DND-41 (cell line): ENCODE data around the gene AADAT.

ENCODE experiments used
- ATAC-seq: fragments of 200-7000 bp; cut with Tn5 transposase; 3 replicates; pipeline ENCODE4 v1.9.1; 2021; ENCODE audit warnings: low read depth; ENCODE audit not compliant: insufficient read depth
- DNase-seq: peaks from one replicate; pipeline ENCODE4 v3.0.0-alpha.2; 2020
- H2AFZ ChIP-seq: 2 replicates; pipeline ENCODE4 v1.6.0; 2012; ENCODE audit warnings: low read depth, low read length
- H3K27ac ChIP-seq: 2 replicates; pipeline ENCODE4 v1.5.1; 2012; ENCODE audit warnings: low read length, inconsistent platforms
- H3K27me3 ChIP-seq: fragments of 200-600 bp; sonication (generic); 2 replicates; pipeline ENCODE4 v1.6.0; 2012; ENCODE audit warnings: low read length, mild to moderate bottlenecking, inconsistent platforms; ENCODE audit not compliant: insufficient read depth, poor library complexity
- H3K36me3 ChIP-seq: 2 replicates; pipeline ENCODE4 v1.5.1; 2012; ENCODE audit warnings: low read length, inconsistent platforms; ENCODE audit not compliant: insufficient read depth
- H3K4me1 ChIP-seq: 2 replicates; pipeline ENCODE4 v1.5.1; 2012; ENCODE audit warnings: mild to moderate bottlenecking, low read length; ENCODE audit not compliant: insufficient read depth
- H3K4me2 ChIP-seq: 2 replicates; pipeline ENCODE4 v1.6.0; 2012; ENCODE audit warnings: mild to moderate bottlenecking, moderate library complexity, low read length, inconsistent platforms; ENCODE audit not compliant: insufficient read depth
- H3K4me3 ChIP-seq, 2 experiments: fragments of 200-600 bp in 1 of 2; shearing (Covaris generic) in 1 of 2; 2 replicates each; pipeline ENCODE4 v1.5.1; 2012 to 2016; ENCODE audit warnings: inconsistent platforms in 2 of 2, low read length in 2 of 2, mild to moderate bottlenecking in 2 of 2, low read depth in 1 of 2, moderate library complexity in 1 of 2
- H3K79me2 ChIP-seq: 2 replicates; pipeline ENCODE4 v1.6.0; 2012; ENCODE audit warnings: low read length, inconsistent platforms; ENCODE audit not compliant: insufficient read depth
- H3K9ac ChIP-seq: 2 replicates; pipeline ENCODE4 v1.6.0; 2012; ENCODE audit warnings: low read depth, mild to moderate bottlenecking, inconsistent platforms, low read length, moderate library complexity
- H3K9me3 ChIP-seq: 2 replicates; pipeline ENCODE4 v1.5.1; 2012; ENCODE audit warnings: low read length, moderate library complexity, mild to moderate bottlenecking, inconsistent platforms; ENCODE audit not compliant: insufficient read depth, severe bottlenecking
- H4K20me1 ChIP-seq: 2 replicates; pipeline ENCODE4 v1.6.0; 2012; ENCODE audit warnings: low read length; ENCODE audit not compliant: insufficient read depth
- EZH2 ChIP-seq: IDR thresholded peaks from 3 replicates; pipeline ENCODE4 v1.6.1; 2012; ENCODE audit warnings: borderline replicate concordance, low read depth, mild to moderate bottlenecking, moderate library complexity, low read length, inconsistent platforms; ENCODE audit not compliant: severe bottlenecking
- TF ChIP-seq, protein P1 (sequence below): IDR thresholded peaks from 2 replicates; pipeline ENCODE4 v1.5.1; 2012; ENCODE audit warnings: borderline replicate concordance, low read length, moderate library complexity, mild to moderate bottlenecking; ENCODE audit not compliant: poor library complexity, severe bottlenecking; ENCODE audit errors: extremely low read depth

AADAT gene

GRCh38 chr4:170090352-170091052, 746 bp upstream of the AADAT start:
- no peaks in the 10 kb centered on the region for H3K27me3 ChIP-seq
- H2AFZ ChIP-seq: no peak overlapping the region
- H3K9me3 ChIP-seq: no peaks in the 10 kb centered on the region
- DNase-seq (no peak), ATAC-seq (no peak)
- H3K79me2 ChIP-seq: no peaks in the 10 kb centered on the region
- no peaks in the 10 kb centered on the region for H3K4me1 ChIP-seq
- TF ChIP-seq, protein P1, sequence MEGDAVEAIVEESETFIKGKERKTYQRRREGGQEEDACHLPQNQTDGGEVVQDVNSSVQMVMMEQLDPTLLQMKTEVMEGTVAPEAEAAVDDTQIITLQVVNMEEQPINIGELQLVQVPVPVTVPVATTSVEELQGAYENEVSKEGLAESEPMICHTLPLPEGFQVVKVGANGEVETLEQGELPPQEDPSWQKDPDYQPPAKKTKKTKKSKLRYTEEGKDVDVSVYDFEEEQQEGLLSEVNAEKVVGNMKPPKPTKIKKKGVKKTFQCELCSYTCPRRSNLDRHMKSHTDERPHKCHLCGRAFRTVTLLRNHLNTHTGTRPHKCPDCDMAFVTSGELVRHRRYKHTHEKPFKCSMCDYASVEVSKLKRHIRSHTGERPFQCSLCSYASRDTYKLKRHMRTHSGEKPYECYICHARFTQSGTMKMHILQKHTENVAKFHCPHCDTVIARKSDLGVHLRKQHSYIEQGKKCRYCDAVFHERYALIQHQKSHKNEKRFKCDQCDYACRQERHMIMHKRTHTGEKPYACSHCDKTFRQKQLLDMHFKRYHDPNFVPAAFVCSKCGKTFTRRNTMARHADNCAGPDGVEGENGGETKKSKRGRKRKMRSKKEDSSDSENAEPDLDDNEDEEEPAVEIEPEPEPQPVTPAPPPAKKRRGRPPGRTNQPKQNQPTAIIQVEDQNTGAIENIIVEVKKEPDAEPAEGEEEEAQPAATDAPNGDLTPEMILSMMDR: no peak
- TF ChIP-seq EZH2: no peak
- H3K4me2 ChIP-seq: no peak overlapping the region
- H3K27ac ChIP-seq: no peak overlapping the region
- H3K9ac ChIP-seq: no peak overlapping the region
- H3K36me3 ChIP-seq: no peaks in the 10 kb centered on the region
- H3K4me3 ChIP-seq: no peak overlapping the region
- H4K20me1 ChIP-seq: no peaks in the 10 kb centered on the region

DNA sequence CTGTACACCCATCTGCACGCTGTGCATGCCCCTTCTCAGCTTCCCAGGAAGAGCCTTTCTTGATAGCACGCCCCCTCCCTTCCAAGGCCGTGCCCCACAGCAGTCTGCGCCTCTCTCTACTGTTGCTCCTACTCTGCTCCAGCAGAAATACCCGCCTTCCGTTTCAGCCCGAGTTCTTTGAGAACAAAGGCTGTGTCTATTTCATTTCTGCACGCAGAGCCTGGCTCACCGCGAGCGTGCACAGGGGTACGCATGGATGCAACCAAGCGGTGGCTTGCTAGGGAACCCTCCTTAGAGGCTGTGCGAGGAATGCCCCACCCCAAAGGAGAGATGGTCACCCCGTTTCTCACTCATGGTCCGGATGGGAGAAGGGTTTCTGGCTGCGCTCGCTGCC, 485 bp downstream of the AADAT start:
- Histone ChIP-seq H3K27me3 (no peaks in the 10 kb centered on the region), H3K36me3 (no peaks in the 10 kb centered on the region), H3K79me2 (no peaks in the 10 kb centered on the region), H3K9ac (no peak overlapping the region), H4K20me1 (no peaks in the 10 kb centered on the region), H3K4me1 (no peaks in the 10 kb centered on the region), H3K27ac (no peak overlapping the region), H3K4me3 (no peak overlapping the region), H2AFZ (no peak overlapping the region), H3K9me3 (no peaks in the 10 kb centered on the region), H3K4me2 (no peak overlapping the region)
- DNase-seq (no peak), ATAC-seq (no peak)
- no peak for TF ChIP-seq EZH2
- TF ChIP-seq, protein P1: no peak

GRCh38 chr4:170088716-170089115, 1.0 kb downstream of the AADAT start:
- H3K9me3 ChIP-seq: no peaks in the 10 kb centered on the region
- no peaks in the 10 kb centered on the region for H3K27me3 ChIP-seq
- H3K9ac ChIP-seq: no peak overlapping the region
- no peaks in the 10 kb centered on the region for H3K36me3 ChIP-seq
- no peak for DNase-seq
- TF ChIP-seq EZH2: no peak
- TF ChIP-seq, protein P1: no peak
- no peak overlapping the region for H3K27ac ChIP-seq
- H3K4me1 ChIP-seq: no peaks in the 10 kb centered on the region
- ATAC-seq: no peak
- H2AFZ ChIP-seq: no peak overlapping the region
- H3K4me3 ChIP-seq: no peak overlapping the region
- H4K20me1 ChIP-seq: no peaks in the 10 kb centered on the region
- H3K4me2 ChIP-seq: no peak overlapping the region
- no peaks in the 10 kb centered on the region for H3K79me2 ChIP-seq

- H3K4me2 ChIP-seq: no peak overlapping the region
- no peaks in the 10 kb centered on the region for H4K20me1 ChIP-seq
- no peaks in the 10 kb centered on the region for H3K36me3 ChIP-seq
- no peaks in the 10 kb centered on the region for H3K9me3 ChIP-seq
- H3K4me1 ChIP-seq: no peaks in the 10 kb centered on the region
- H3K9ac ChIP-seq: no peak overlapping the region
- no peaks in the 10 kb centered on the region for H3K27me3 ChIP-seq
- no peak for ATAC-seq
- H3K4me3 ChIP-seq: no peak overlapping the region
- H3K79me2 ChIP-seq: no peaks in the 10 kb centered on the region
- H2AFZ ChIP-seq: no peak overlapping the region
- H3K27ac ChIP-seq: no peak overlapping the region
- TF ChIP-seq, protein P1: no peak
- TF ChIP-seq EZH2: no peak
- DNase-seq: no peak
These were observed 2.5 kb downstream of the AADAT start for GRCh38 chr4:170087163-170087700.
